HPDE6-E6E7 (cell line): ENCODE measurements around the gene UBE2A.

ENCODE experiments used
- DNase-seq: peaks from one replicate; pipeline ENCODE4 v3.0.0; 2011; ENCODE audit warnings: missing footprints; ENCODE audit errors: extremely low spot score

The UBE2A gene

DNA sequence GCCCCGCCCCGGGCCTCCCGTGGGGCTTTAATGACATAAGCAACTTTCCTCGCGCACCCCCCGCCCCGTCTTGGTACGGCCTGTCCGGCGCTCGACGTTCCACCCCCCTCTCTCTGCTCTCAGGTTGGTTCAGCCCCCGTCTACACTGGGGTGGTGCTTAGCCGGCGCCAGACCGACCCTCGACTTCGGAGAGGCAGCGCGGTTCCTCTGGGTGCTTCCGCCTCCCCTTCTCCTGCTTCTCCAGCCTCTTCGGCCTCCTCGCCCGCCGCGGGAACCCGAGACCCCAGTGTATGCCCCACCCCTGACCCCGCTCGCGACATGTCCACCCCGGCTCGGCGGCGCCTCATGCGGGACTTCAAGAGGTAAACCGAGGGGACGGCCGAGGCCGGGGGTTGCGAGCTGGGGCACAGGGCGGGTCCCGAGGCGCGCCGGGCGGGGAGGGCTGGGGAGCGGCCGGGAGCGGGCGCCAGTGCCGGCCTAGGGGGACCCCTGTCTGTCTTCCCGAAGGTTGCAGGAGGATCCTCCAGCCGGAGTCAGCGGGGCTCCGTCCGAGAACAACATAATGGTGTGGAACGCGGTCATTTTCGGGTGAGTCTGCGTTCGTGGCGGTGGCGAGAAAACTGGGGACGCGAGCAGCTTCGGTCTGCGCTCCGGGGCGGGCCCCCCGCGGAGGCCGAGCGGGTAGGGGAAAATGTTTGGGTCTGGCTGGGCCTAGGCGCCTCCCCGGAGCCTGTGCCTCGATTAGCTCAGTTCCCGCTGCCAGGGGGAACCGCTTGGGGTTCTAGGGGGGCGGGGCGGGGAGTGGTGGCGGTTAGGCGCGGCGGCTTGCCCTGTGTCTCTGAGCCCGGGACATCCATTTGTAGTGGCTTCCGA is at the start of gene UBE2A:
TSS of gene UBE2A (plus strand) at position 170 of the 873 bp plus-strand sequence. CDS start at position 319, 149 bp downstream.
- DNase-seq, result peak; percentile 66

- no peak for DNase-seq
Observed at GRCh38 chrX:119529345-119530276, 44.8 kb upstream of the UBE2A start.

DNA sequence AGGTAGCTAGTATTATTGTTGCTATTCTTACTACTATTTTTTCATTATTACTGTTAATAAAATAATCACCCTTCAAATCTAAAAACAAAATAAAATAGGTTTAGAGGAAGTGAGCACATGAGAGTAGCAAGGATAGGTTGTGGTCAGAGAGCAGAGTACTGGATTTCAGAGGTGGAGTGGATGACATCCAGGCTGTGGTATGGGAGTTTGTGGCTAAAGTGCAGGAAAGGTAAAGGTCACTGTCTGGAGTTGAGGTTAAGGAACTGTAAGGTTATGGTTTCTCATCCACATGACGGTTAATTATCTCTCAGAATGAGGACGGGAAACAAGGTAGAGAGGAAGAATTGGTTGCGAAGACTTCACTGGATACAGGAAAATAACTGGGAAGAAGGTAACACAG is 36.9 kb upstream of the UBE2A start:
- no peak for DNase-seq

DNA sequence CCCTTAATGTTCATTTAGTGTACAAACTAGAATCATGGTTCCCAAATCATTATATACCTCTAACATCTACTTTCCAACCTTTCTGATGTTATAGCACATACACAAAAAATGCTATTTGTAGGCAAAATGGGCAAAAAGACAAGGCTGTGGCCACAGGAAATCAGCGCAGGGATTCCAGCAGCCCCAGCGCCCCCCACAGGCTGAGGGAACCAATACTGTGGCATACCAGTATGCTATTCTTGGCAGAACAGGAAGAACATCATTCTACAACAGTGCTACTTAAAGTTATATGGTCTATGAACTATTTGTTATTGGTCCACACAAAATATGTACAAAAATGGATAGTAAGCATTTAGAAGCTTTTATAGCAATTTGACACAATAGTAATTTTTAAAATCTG is 34.5 kb upstream of the UBE2A start:
- DNase-seq, result no peak

DNA sequence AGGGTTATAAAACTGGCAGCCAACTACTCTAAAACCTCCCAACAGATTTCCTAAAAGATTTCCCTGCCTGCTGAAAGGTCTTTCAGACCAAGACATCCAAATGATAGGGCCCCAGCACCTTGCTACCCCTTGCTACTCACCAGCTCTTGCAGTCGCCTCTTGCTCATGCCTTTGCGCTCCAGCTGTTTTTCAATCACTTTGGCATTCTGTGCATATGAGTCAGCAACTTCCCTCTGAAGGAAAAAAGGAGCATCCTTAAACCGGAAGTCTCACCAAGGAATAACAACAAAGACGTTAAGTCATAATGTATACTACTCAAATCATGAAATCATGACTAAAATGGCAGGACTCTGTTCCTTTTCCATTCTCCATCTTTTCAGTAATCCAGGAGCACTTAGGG is 33.2 kb upstream of the UBE2A start:
- DNase-seq, result no peak

- no peak for DNase-seq
Observed at GRCh38 chrX:119549327-119550016, 24.9 kb upstream of the UBE2A start.

DNA sequence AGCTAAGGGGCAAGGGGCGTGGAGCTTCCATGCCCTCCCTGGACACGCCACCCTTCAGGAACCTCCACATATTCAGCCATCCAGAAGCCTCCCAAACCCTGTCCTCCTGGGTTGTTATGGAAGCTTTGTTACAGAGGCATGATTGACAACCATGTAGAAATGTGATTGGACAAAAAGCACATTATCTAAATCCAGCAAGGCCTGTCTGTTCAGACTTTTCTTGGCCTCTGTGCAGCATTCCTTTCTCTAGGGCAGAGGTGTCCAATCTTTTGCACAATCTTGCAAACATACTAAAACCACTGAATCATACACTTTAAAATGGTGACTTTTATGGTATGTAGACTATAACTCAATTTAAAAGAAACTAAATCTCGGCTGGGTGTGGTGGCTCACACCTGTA is 21.9 kb upstream of the UBE2A start:
- no peak for DNase-seq

DNA sequence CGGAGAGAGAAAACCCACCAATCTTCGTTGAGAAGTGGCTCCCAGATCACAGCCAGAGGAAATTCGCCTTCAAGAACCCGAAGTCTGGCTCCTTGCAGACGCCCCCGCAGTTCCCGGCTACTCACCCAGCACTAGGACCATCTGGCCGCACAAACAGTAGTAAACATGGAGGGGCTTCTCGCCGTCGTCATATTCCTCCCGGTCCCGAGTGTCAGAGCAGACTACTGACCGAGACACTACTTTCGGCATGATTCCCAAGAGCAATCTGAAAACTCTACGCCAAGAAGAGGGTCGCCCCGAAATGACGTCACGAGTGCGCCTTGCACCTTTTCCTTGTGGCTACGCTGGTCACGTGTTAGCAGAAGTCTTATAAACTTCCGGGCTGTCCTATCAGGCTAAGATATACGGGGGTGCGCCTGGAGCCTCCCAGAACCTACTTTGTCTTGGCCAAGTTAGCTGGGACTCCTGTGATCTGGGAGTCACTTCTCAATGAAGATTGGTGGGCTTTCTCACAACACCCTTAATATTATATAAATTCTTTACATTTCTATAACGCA is 9.2 kb upstream of the UBE2A start, which contains the start of gene STEEP1:
TSS of gene STEEP1 (minus strand) at position 303 of the 557 bp plus-strand sequence. CDS start at position 249, 54 bp downstream.
- DNase-seq, result peak; percentile 68

DNA sequence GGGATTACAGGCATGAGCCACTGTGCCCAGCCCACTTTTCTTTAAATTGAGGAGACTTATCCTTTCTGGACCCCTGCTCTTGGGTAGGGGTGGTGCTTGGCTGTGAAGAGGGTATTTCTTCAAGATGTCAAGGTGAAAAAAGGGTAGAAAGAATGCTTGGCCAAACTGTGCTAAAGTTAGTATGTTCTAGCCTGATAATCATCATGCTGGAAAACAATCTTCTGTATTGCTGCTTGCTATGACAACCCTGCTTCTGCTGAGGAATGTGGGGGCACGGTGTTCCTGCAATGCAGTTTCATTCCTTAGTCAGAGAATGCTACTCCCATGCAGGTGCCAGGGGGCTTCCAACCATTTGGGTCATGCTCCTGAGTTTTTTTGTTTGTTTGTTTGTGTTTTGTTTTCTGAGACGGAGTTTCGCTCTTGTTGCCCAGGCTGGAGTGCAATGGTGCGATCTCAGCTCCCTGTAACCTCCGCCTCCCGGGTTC is 4.0 kb upstream of the UBE2A start:
- no peak for DNase-seq

DNA sequence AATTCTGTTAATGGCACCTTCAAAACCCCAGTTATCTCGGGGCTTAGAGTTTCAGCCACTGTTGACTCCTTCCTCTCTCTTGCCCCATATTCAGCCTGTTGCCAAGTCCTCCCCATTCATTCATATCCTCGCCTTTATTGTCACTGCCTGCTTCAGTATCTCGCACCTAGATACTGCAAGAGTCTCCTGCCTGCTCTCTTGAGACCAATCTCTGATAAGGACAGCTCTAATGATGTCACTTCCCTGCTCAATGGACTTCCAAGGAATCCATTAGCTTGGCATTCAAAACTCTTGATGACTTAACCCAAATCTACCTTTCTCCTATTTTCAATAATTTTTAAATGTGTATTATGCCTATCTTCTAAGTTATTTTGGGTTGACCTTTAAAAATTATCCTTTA is 1.1 kb upstream of the UBE2A start:
- DNase-seq, result no peak

- DNase-seq, result peak; percentile 15
Observed at GRCh38 chrX:119573840-119574393, 446 bp upstream of the UBE2A start.

DNA sequence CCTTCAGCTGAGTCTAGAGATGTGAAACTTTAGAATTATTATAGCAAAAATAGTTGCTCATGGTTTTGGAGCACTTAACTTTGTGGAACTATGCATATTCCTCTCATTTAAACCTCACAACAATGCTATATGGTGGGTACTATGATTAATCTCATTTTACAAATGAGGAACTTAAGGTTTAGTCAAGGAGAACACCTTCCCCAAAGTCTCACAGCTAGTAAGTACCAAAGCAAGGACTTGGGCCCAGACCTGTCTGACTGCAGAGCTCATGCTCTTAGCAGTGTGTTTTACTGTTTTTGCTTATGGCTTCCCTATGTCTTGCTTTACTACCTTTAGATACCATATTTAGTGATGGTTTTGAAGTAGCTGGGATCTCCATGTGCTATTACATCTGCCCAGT is 5.1 kb downstream of the UBE2A start:
- DNase-seq, result no peak

DNA sequence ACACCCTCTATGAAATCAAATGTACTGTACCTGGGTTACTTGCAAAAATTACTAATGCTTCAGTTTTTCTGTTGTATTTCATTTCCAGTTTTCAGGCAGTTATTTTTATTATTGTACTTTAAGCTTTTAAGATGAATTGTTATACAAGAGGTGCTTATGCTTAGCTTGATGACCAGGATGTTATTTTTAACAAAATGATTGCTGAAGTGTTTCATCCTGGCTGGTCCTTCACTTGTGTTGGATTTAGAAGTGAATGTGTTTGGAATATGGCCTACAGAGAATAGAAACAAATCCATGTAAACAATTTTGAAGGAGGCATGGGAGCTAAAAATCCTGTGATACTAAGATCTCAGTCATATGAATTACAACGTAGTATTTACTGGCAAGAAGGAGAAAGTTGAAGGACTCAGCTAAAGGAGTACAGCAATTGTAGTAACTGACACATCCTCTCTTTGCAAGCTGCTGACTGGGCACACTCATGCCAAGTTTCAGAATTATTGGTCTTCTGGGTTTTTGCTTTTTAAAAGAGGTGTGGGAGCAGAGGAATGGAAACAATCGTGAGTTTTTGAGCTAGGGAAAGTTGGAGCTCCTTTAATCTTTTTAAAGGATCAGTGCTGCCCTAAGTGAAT is 9.2 kb downstream of the UBE2A start:
- DNase-seq, result no peak

- DNase-seq, result no peak
Observed at GRCh38 chrX:119589810-119590209, 15.4 kb downstream of the UBE2A start.

DNA sequence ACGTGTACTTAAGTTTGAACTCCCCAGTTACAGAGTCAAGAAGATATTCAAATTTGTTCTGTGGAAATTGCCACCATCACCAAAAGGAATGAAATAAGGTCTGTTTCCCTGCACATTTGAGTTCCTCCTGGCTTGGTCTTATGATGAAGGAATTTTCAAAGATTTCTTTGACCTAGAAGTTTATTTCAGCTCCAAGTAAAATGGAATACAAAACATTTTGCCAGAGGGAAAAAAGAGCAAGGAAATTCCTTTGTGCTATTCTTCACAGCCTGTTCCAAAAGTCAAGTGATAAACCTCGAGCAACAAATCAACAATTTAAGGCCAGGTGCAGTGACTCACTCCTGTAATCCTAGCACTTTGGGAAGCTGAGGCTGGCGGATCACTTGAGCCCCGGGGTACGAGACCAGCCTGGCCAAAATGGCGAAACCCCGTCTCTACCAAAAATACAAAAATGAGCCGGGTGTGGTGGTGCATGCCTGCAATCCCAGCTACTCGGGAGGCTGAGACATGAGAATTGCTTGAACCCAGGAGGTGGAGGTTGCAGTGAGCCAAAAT is 28.4 kb downstream of the UBE2A start:
- DNase-seq, result no peak

DNA sequence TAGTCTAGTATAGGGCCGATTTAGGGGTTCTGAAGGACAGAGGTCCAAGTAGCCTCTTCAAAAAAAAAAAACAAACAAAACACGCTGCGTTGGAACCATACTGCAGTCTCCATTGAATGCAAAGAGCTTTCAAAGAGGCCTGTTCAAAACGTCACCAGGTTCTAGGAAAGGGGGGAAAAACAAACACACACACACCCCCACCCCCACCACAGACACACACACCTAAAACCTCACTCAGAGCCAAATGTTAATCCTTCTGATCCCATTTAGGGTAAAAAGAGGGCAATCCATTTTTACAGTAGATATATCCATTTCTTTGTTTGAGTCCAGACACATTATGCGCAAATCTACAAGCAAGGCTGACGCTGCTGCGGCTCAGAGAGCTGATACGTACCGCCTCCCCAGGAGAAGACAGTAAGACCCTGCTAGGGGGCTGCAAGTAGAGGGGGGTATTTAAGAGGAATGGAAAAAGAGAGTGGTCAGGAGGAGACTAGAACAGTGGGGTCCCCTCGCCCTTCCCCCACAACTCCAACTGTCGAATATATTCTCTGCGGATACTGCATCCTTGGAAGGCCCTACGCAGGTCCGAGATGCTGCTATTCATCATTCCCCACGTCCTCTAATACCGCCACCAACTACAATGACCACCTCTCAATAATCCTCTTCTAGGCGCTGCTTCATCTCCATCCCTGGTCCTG is 30.6 kb downstream of the UBE2A start:
- DNase-seq, result no peak

- DNase-seq, result no peak
Observed at GRCh38 chrX:119605464-119606279, 31.3 kb downstream of the UBE2A start.

GRCh38 chrX:119606280-119607017 is 32.1 kb downstream of the UBE2A start, which contains the start of gene NKRF:
Gene NKRF (minus strand): TSS chrX:119606424.
- DNase-seq, result peak; percentile 68
